Tibial nerve (tissue), 4 donors: ENCODE measurements around the gene PDZD4.

ENCODE experiments used
- EP300 ChIP-seq, 2 donors: sonication (generic); formaldehyde crosslinking; IDR thresholded peaks; one replicate each; pipeline ENCODE4 v1.6.1; 2017; ENCODE audit warnings: antibody characterized with exemption in 2 of 2, mild to moderate bottlenecking in 1 of 2
- POLR2A ChIP-seq, 2 donors: fragments of 450-650 bp; IDR thresholded peaks; one replicate each; pipeline ENCODE4 v1.6.1; 2017; ENCODE audit warnings: antibody characterized with exemption in 2 of 2, mild to moderate bottlenecking in 2 of 2, moderate library complexity in 2 of 2
- TF ChIP-seq, protein P1 (sequence below), 5 experiments: fragments of 200-600 bp in 3 of 5; fragments of 450-650 bp in 2 of 5; sonication (generic) in 3 of 5; IDR thresholded peaks; one replicate each; pipeline ENCODE4 v1.5.1; 2016 to 2019; ENCODE audit warnings: antibody characterized with exemption in 5 of 5, mild to moderate bottlenecking in 3 of 5, moderate library complexity in 2 of 5

DNA sequence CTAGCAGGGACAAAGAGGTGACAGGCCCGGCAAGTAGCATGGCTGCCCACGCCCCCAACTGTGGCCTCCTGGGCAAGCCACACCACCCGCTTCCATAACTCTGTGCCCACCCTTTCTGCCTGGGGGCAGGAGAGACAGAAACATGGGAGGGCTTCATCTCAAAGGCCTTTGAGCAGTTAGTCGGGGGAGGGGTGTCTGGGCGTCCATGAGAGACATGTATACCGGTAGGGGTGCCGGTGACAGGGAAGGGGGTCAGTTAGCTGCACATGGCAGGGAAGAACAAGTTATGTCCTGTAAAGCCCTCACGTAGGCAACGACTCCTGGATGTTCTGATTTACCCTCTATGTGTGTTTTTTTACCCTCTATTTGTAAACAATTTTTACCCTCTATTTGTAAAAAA is 9.3 kb downstream of the PDZD4 start:
- TF ChIP-seq, protein P1, sequence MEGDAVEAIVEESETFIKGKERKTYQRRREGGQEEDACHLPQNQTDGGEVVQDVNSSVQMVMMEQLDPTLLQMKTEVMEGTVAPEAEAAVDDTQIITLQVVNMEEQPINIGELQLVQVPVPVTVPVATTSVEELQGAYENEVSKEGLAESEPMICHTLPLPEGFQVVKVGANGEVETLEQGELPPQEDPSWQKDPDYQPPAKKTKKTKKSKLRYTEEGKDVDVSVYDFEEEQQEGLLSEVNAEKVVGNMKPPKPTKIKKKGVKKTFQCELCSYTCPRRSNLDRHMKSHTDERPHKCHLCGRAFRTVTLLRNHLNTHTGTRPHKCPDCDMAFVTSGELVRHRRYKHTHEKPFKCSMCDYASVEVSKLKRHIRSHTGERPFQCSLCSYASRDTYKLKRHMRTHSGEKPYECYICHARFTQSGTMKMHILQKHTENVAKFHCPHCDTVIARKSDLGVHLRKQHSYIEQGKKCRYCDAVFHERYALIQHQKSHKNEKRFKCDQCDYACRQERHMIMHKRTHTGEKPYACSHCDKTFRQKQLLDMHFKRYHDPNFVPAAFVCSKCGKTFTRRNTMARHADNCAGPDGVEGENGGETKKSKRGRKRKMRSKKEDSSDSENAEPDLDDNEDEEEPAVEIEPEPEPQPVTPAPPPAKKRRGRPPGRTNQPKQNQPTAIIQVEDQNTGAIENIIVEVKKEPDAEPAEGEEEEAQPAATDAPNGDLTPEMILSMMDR (IDR thresholded peaks at IDR 0.05) = no peak
- TF ChIP-seq POLR2A (IDR thresholded peaks at IDR 0.05) (no peak), EP300 (IDR thresholded peaks at IDR 0.05) (no peak)
